ENCODE measurements around the gene GTPBP2.
"Not testable (repeated sequence)": the region's sequence is repeated elsewhere in the genome, so short reads cannot be mapped to it uniquely, and the experiment has no call there.

- not testable (repeated sequence) for TF ChIP-seq ZBTB1 (tag by site-specific recombination; IDR thresholded peaks at IDR 0.05); REST (tag by site-specific recombination; IDR thresholded peaks at IDR 0.05); INSM2 (tag by site-specific recombination; IDR thresholded peaks at IDR 0.05); ZFP69B (tag by site-specific recombination; IDR thresholded peaks at IDR 0.05); ZBTB26 (tag by site-specific recombination; optimal IDR thresholded peaks at IDR 0.05); ZNF221 (tag by site-specific recombination; IDR thresholded peaks at IDR 0.05; ENCODE audit: borderline replicate concordance); ZSCAN5A (tag by site-specific recombination; IDR thresholded peaks at IDR 0.05); ZNF280D (tag by site-specific recombination; IDR thresholded peaks at IDR 0.05); ZNF792 (tag by site-specific recombination; IDR thresholded peaks at IDR 0.05)
Observed at GRCh38 chr6:43633002-43633401, 3.9 kb upstream of the GTPBP2 start.
